K562 (cell line): ENCODE data around the gene IL23A. TPM values are rescaled to one million over a fixed set of nuclear protein-coding genes. Genes with fewer than 3 reads are reported as not detected.

Source experiments
- GABPB1 ChIP-seq: sonication (generic); formaldehyde crosslinking; IDR thresholded peaks from 2 replicates; pipeline ENCODE4 v1.8.0; 2022; ENCODE audit warnings: mild to moderate bottlenecking, missing genetic modification reagents
- HMG20B ChIP-seq: fragments of 250-450 bp; sonication (Bioruptor Pico); IDR thresholded peaks from 2 replicates; pipeline ENCODE4 v1.5.0; 2021; ENCODE audit warnings: mild to moderate bottlenecking
- NUFIP1 ChIP-seq: fragments of 450-650 bp; IDR thresholded peaks from 2 replicates; pipeline ENCODE4 v1.6.1; 2018; ENCODE audit not compliant: partially characterized antibody
- PTTG1 ChIP-seq: fragments of 450-650 bp; IDR thresholded peaks from 2 replicates; pipeline ENCODE4 v1.6.1; 2016; ENCODE audit warnings: low read depth, mild to moderate bottlenecking, missing genetic modification characterization, missing compliant biosample characterization
- RAD21 ChIP-seq, 2 experiments: fragments of 250-450 bp in 1 of 2; fragments of 450-650 bp in 1 of 2; sonication (Bioruptor Pico) in 1 of 2; formaldehyde crosslinking in 1 of 2; IDR thresholded peaks in 1 of 2; conservative IDR thresholded peaks in 1 of 2; 2 replicates each; pipeline versions ENCODE4 v1.4.0 to v1.8.0; 2020 to 2022; ENCODE audit warnings: mild to moderate bottlenecking in 2 of 2, moderate library complexity in 1 of 2
- RNF2 ChIP-seq: sonication (generic); IDR thresholded peaks from 2 replicates; pipeline ENCODE4 v1.6.1; 2016
- RUNX1 ChIP-seq: sonication (generic); IDR thresholded peaks from 2 replicates; pipeline ENCODE4 v1.6.1; 2016; ENCODE audit warnings: antibody characterized with exemption, low read depth
- SIN3B ChIP-seq: fragments of 450-650 bp; IDR thresholded peaks from 2 replicates; pipeline ENCODE4 v1.6.1; 2017; ENCODE audit warnings: low read depth, mild to moderate bottlenecking, moderate library complexity
- STAT5B ChIP-seq: fragments of 250-450 bp; sonication (Bioruptor Pico); IDR thresholded peaks from 2 replicates; pipeline ENCODE4 v1.8.0; 2021; ENCODE audit warnings: mild to moderate bottlenecking, inconsistent platforms
- ZBTB7A ChIP-seq: IDR thresholded peaks from 2 replicates; pipeline ENCODE4 v1.6.1; 2011; ENCODE audit warnings: low read depth, mild to moderate bottlenecking, low read length, moderate library complexity, borderline replicate concordance; ENCODE audit not compliant: control insufficient read depth
- ZFX ChIP-seq: sonication (generic); formaldehyde crosslinking; IDR thresholded peaks from 2 replicates; pipeline ENCODE4 v1.8.0; 2022; ENCODE audit warnings: mild to moderate bottlenecking, missing genetic modification reagents, moderate library complexity
- ZNF347 ChIP-seq: fragments of 450-650 bp; formaldehyde crosslinking; IDR thresholded peaks from 2 replicates; pipeline ENCODE4 v1.4.0; 2020; ENCODE audit warnings: low read depth, mild to moderate bottlenecking, moderate library complexity
- ZNF444 ChIP-seq: fragments of 250-450 bp; sonication (Bioruptor Pico); IDR thresholded peaks from 2 replicates; pipeline ENCODE4 v1.4.0; 2020; ENCODE audit warnings: mild to moderate bottlenecking, moderate library complexity
- polyA plus RNA-seq, 8 experiments: library from polyadenylated mRNA; depleted of rRNA in 4 of 8; stranded (reverse) in 5 of 8; unstranded in 3 of 8; fragments of >200 nt; fragmentation: Nextera tagmentation in 2 of 8; fragmentation: Illumina TruSeq in 1 of 8; extraction: Ambion mirVana in 2 of 8; extraction: Trizol in 1 of 8; gene quantifications; 2 replicates each; pipeline versions ENCODE4 v1.2.1 to v1.2.3, GENCODE V29; 2011 to 2014; ENCODE audit warnings: inconsistent platforms in 1 of 8, missing spikeins in 1 of 8
- total RNA-seq, 7 experiments: library from RNA; depleted of rRNA in 6 of 7; stranded (reverse); fragments of >200 nt in 6 of 7; fragmentation: Illumina TruSeq in 2 of 7; extraction: Trizol in 2 of 7; gene quantifications; 2 replicates each; pipeline versions ENCODE4 v1.2.1 to v1.2.3, GENCODE V29; 2011 to 2021; ENCODE audit warnings: low replicate concordance in 1 of 7
- TF ChIP-seq, protein P1 (sequence below): fragments of 450-650 bp; IDR thresholded peaks from 2 replicates; pipeline ENCODE4 v1.7.1; 2018; ENCODE audit warnings: mild to moderate bottlenecking, low read depth; ENCODE audit not compliant: partially characterized antibody
- TF ChIP-seq, protein P2 (sequence below), 2 experiments: fragments of 150-350 bp in 1 of 2; IDR thresholded peaks; 2 replicates each; pipeline ENCODE4 v1.6.1; 2012 to 2016; ENCODE audit warnings: low read depth in 2 of 2, low read length in 2 of 2, mild to moderate bottlenecking in 1 of 2, moderate library complexity in 1 of 2
- TF ChIP-seq, protein P3 (sequence below): fragments of 250-450 bp; sonication (Bioruptor Pico); IDR thresholded peaks from 2 replicates; pipeline ENCODE4 v1.8.0; 2021; ENCODE audit warnings: mild to moderate bottlenecking, moderate library complexity

IL23A gene
- total and polyA plus RNA-seq, 9 of the 15 experiments (the other 6 are each of a cell fraction or from before 2014, with no cell fraction given): 4.4 to 37.2 (median 9.6) TPM

DNA sequence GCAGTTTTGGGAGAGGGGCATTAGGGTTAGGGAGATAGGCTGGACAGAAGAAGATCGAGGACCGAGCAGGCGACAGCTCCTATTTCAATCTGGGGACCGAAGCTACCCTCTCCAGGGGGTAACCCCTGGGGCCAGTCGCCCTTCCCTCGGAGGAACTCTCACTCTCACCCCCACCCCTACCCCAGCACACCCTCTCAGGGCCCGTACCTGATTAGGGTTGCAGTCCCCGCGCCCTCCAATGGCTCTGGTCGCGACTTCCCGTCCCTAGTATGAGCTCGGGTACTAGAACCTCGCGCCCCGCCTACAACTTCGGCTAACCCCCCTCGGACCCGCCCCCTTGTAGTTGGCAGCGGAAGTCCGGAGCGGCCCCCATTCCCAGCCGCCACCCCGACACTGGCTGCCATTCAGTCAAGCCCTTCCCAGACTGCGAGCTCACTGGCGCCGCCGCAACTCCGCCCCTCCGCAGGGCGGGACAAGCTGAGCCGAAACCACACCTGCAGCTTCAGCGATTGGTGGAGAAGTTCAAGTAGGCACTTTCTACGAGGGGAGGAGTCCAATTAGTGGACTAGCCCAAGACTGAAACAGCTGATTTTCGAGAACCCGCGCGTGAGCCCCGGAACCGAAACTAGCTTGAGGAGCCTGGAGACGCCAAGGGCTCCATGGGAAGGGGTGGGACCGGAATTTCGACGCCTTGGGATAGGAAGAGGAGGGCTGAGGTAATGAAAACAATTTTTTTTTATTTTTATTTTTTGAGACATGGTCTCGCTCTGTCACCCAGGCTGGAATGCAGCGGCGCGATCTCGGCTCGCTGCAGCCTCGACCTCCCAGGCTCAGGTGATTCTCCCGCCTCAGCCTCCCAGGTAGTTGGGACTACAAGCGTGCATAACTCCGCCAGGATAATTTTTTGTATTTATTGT is 21.4 kb downstream of the IL23A start, which contains the start of gene STAT2 (continued):
- TF ChIP-seq, protein P1, sequence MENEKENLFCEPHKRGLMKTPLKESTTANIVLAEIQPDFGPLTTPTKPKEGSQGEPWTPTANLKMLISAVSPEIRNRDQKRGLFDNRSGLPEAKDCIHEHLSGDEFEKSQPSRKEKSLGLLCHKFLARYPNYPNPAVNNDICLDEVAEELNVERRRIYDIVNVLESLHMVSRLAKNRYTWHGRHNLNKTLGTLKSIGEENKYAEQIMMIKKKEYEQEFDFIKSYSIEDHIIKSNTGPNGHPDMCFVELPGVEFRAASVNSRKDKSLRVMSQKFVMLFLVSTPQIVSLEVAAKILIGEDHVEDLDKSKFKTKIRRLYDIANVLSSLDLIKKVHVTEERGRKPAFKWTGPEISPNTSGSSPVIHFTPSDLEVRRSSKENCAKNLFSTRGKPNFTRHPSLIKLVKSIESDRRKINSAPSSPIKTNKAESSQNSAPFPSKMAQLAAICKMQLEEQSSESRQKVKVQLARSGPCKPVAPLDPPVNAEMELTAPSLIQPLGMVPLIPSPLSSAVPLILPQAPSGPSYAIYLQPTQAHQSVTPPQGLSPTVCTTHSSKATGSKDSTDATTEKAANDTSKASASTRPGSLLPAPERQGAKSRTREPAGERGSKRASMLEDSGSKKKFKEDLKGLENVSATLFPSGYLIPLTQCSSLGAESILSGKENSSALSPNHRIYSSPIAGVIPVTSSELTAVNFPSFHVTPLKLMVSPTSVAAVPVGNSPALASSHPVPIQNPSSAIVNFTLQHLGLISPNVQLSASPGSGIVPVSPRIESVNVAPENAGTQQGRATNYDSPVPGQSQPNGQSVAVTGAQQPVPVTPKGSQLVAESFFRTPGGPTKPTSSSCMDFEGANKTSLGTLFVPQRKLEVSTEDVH: peak; percentile 76
- TF ChIP-seq SIN3B (0 out of 2 replicates have a peak, but pooled peaks have one; percentile 23), ZNF347 (no peak), PTTG1 (tag) (no peak), GABPB1 (CRISPR knock-in tag) (peak; percentile 92), RUNX1 (no peak), HMG20B (CRISPR knock-in tag) (no peak), STAT5B (CRISPR knock-in tag) (no peak), RAD21 (CRISPR knock-in tag; conservative IDR thresholded peaks at IDR 0.05 in 1 of 2, IDR thresholded peaks at IDR 0.05 in 1 of 2) (peak in 1 of 2 experiments; percentile 19; a peak in 1 of 4 replicates), NUFIP1 (no peak), ZBTB7A (peak; percentile 81; the same call in 1 of the 2 replicates), RNF2 (no peak), ZNF444 (no peak), ZFX (CRISPR knock-in tag) (peak; percentile 44; the same call in 1 of the 2 replicates)
- TF ChIP-seq, protein P2, sequence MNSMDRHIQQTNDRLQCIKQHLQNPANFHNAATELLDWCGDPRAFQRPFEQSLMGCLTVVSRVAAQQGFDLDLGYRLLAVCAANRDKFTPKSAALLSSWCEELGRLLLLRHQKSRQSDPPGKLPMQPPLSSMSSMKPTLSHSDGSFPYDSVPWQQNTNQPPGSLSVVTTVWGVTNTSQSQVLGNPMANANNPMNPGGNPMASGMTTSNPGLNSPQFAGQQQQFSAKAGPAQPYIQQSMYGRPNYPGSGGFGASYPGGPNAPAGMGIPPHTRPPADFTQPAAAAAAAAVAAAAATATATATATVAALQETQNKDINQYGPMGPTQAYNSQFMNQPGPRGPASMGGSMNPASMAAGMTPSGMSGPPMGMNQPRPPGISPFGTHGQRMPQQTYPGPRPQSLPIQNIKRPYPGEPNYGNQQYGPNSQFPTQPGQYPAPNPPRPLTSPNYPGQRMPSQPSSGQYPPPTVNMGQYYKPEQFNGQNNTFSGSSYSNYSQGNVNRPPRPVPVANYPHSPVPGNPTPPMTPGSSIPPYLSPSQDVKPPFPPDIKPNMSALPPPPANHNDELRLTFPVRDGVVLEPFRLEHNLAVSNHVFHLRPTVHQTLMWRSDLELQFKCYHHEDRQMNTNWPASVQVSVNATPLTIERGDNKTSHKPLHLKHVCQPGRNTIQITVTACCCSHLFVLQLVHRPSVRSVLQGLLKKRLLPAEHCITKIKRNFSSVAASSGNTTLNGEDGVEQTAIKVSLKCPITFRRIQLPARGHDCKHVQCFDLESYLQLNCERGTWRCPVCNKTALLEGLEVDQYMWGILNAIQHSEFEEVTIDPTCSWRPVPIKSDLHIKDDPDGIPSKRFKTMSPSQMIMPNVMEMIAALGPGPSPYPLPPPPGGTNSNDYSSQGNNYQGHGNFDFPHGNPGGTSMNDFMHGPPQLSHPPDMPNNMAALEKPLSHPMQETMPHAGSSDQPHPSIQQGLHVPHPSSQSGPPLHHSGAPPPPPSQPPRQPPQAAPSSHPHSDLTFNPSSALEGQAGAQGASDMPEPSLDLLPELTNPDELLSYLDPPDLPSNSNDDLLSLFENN (IDR thresholded peaks at IDR 0.05; ENCODE audit: low read depth in 2 of 2, low read length in 2 of 2): peak in 1 of 2 experiments; percentile 77; a peak in 2 of 4 replicates
- TF ChIP-seq, protein P3, sequence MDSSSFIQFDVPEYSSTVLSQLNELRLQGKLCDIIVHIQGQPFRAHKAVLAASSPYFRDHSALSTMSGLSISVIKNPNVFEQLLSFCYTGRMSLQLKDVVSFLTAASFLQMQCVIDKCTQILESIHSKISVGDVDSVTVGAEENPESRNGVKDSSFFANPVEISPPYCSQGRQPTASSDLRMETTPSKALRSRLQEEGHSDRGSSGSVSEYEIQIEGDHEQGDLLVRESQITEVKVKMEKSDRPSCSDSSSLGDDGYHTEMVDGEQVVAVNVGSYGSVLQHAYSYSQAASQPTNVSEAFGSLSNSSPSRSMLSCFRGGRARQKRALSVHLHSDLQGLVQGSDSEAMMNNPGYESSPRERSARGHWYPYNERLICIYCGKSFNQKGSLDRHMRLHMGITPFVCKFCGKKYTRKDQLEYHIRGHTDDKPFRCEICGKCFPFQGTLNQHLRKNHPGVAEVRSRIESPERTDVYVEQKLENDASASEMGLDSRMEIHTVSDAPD (CRISPR knock-in tag): no peak
